PC-9 (cell line): ENCODE data around the gene SLC52A1. TPM values are rescaled to one million over a fixed set of nuclear protein-coding genes. Genes with fewer than 3 reads are reported as not detected.

Experiments used
- BruUV-seq: library from RNA; stranded (reverse); fragments of 400-500 nt; replicated peaks from 2 replicates; lab custom pipeline; 2021; lab: Mats Ljungman, UMichigan
- CTCF ChIA-PET: fragments of 300-600 bp; sonication (Branson Sonifier 250); formaldehyde crosslinking; loops from one replicate; lab custom pipeline; 2022; ENCODE audit warnings: antibody characterized with exemption; lab: Charles Lee
- POLR2A ChIA-PET: fragments of 300-600 bp; sonication (Branson Sonifier 250); formaldehyde crosslinking; loops from one replicate; lab custom pipeline; 2022; ENCODE audit warnings: antibody characterized with exemption; ENCODE audit not compliant: unreplicated experiment; lab: Charles Lee
- DNase-seq, 2 experiments: peaks; one replicate each; pipeline versions ENCODE4 v3.0.0 to v3.0.0-alpha.2; 2015 to 2022; ENCODE audit warnings: mixed read lengths in 1 of 2
- H2AFZ ChIP-seq: fragments of 200-600 bp; sonication (generic); 2 replicates; pipeline ENCODE4 v1.8.1; 2017; ENCODE audit warnings: antibody characterized with exemption
- H3F3A ChIP-seq: fragments of 200-600 bp; sonication (generic); 2 replicates; pipeline ENCODE4 v1.8.1; 2017; ENCODE audit warnings: antibody characterized with exemption, mild to moderate bottlenecking, low read depth; ENCODE audit not compliant: insufficient read depth
- H3K27ac ChIP-seq: fragments of 200-600 bp; sonication (generic); 2 replicates; pipeline ENCODE4 v1.6.1; 2016; ENCODE audit warnings: mixed run types
- H3K27me3 ChIP-seq: fragments of 200-600 bp; sonication (generic); 2 replicates; pipeline ENCODE4 v1.6.1; 2016; ENCODE audit warnings: low read depth, mixed run types; ENCODE audit not compliant: insufficient read depth
- H3K36me3 ChIP-seq: fragments of 200-600 bp; sonication (generic); 2 replicates; pipeline ENCODE4 v1.6.1; 2016; ENCODE audit warnings: low read depth, mixed run types
- H3K4me1 ChIP-seq: fragments of 200-600 bp; sonication (generic); replicated peaks from 2 replicates; pipeline ENCODE4 v1.6.1; 2016; ENCODE audit warnings: mixed run types; ENCODE audit not compliant: insufficient read depth
- H3K4me2 ChIP-seq: fragments of 200-600 bp; sonication (generic); 2 replicates; pipeline ENCODE4 v1.6.1; 2017; ENCODE audit warnings: mixed run types
- H3K4me3 ChIP-seq: fragments of 200-600 bp; sonication (generic); 2 replicates; pipeline ENCODE4 v1.6.1; 2016; ENCODE audit warnings: mixed run types
- H3K79me2 ChIP-seq: fragments of 200-600 bp; sonication (generic); 2 replicates; pipeline ENCODE4 v1.6.1; 2017; ENCODE audit warnings: low read depth, mixed run types
- H3K9me2 ChIP-seq: fragments of 200-600 bp; sonication (generic); 2 replicates; pipeline ENCODE4 v1.8.1; 2017; ENCODE audit warnings: mild to moderate bottlenecking; ENCODE audit not compliant: insufficient read depth
- H3K9me3 ChIP-seq: fragments of 200-600 bp; sonication (generic); 2 replicates; pipeline ENCODE4 v1.8.1; 2016; ENCODE audit warnings: low read depth; ENCODE audit not compliant: insufficient read depth
- H4K20me1 ChIP-seq: fragments of 200-600 bp; sonication (generic); 2 replicates; pipeline ENCODE4 v1.8.1; 2017; ENCODE audit not compliant: insufficient read depth
- EZH2 ChIP-seq: fragments of 200-600 bp; sonication (generic); IDR thresholded peaks from 2 replicates; pipeline ENCODE4 v1.8.0; 2017; ENCODE audit warnings: antibody characterized with exemption, low read depth
- intact Hi-C: fragments of 100-400 bp; cut with micrococcal nuclease; formaldehyde crosslinking; loops from one replicate; pipeline ENCODE4 v1.10.0; 2022; ENCODE audit not compliant: unreplicated experiment
- total RNA-seq: library from RNA; stranded (reverse); gene quantifications from 2 replicates; pipeline ENCODE4 v1.2.3, GENCODE V29; 2021
- TF ChIP-seq, protein P1 (sequence below): fragments of 200-600 bp; sonication (generic); conservative IDR thresholded peaks from 2 replicates; pipeline ENCODE4 v1.6.1; 2017; ENCODE audit warnings: mixed run types, antibody characterized with exemption, mild to moderate bottlenecking, moderate library complexity

The SLC52A1 gene
- total RNA-seq, 1 experiment from 2014 or later = 0.28 TPM

DNA sequence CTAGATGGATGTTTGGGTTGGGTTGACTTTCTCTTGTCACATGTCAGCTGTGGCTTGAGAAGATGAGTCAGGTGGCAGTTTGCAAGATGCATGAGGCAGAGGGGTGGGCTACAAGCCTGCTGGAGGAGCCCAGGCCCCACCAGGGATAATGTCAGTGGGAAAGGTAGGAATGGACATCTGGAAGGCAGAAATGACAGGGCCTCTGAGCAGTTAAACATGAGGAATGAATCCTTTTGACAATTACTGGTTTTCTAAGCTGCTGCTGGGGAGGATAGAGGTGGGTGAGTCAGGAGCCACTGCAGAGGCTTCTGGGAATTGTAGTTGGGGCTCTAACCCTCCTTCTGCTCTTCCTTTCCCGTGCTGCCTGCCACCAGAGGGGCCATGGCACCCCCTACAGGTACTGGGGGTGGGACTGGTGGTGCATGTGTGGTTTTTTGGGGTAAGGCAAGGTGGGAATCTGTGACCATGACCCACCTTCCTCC lies 15.7 kb downstream of the SLC52A1 start:
- TF ChIP-seq, protein P1, sequence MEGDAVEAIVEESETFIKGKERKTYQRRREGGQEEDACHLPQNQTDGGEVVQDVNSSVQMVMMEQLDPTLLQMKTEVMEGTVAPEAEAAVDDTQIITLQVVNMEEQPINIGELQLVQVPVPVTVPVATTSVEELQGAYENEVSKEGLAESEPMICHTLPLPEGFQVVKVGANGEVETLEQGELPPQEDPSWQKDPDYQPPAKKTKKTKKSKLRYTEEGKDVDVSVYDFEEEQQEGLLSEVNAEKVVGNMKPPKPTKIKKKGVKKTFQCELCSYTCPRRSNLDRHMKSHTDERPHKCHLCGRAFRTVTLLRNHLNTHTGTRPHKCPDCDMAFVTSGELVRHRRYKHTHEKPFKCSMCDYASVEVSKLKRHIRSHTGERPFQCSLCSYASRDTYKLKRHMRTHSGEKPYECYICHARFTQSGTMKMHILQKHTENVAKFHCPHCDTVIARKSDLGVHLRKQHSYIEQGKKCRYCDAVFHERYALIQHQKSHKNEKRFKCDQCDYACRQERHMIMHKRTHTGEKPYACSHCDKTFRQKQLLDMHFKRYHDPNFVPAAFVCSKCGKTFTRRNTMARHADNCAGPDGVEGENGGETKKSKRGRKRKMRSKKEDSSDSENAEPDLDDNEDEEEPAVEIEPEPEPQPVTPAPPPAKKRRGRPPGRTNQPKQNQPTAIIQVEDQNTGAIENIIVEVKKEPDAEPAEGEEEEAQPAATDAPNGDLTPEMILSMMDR = no peak
- TF ChIP-seq EZH2 = no peak
- Histone ChIP-seq H3K36me3 (0 out of 2 replicates have a peak, but pooled peaks cover 7% of the 10 kb centered on the region), H4K20me1 (no peaks in the 10 kb centered on the region), H3K4me2 (no peak overlapping the region), H3K27me3 (no peaks in the 10 kb centered on the region), H3K79me2 (no peaks in the 10 kb centered on the region), H3K4me3 (no peak overlapping the region), H3K9me3 (no peaks in the 10 kb centered on the region), H3K4me1 (no peaks in the 10 kb centered on the region), H3F3A (no peaks in the 10 kb centered on the region), H2AFZ (no peak overlapping the region), H3K27ac (no peak overlapping the region), H3K9me2 (no peaks in the 10 kb centered on the region)
- no TSS peak for BruUV-seq
- no peak for DNase-seq
- ChIA-PET POLR2A (no interaction called here), CTCF (interaction anchor here (0.6 kb wide), 1 partner anchor 44 kb away, joined by 4 read pairs; no protein-coding TSS in a partner anchor)
- intact Hi-C loops = no loop called here

DNA sequence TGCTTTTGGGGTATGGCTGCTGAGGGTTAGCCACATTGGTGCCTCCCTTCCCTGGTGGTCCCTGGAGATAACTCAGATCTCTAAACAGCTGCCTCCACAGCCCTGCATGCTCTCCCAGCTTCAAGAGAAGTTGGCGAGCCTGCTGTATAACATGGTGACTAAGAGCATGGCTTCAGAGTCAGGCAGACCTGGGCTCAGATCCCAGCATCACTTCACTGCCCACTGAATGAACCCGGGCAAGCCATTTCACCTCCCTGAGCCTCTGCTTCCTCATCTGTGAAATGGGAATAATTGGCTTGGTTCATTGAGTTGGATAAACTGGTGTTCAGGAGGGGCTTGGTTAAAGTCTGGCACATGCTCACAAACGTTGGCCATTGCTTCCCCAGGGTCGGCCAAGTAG lies 20.9 kb downstream of the SLC52A1 start:
- POLR2A ChIA-PET = no interaction called here
- Histone ChIP-seq H3K4me3 (no peak overlapping the region), H3K4me2 (no peak overlapping the region), H3K4me1 (no peaks in the 10 kb centered on the region), H3K9me3 (no peaks in the 10 kb centered on the region), H2AFZ (no peak overlapping the region), H3K27me3 (no peaks in the 10 kb centered on the region), H3K27ac (no peak overlapping the region), H3K79me2 (no peaks in the 10 kb centered on the region), H3K9me2 (no peaks in the 10 kb centered on the region), H3K36me3 (no peaks in the 10 kb centered on the region; the same call in none of the 2 replicates), H3F3A (no peaks in the 10 kb centered on the region), H4K20me1 (no peaks in the 10 kb centered on the region; the same call in 1 of the 2 replicates)
- no peak for DNase-seq
- intact Hi-C loops = no loop called here
- CTCF ChIA-PET = no interaction called here
- BruUV-seq = no TSS peak
- TF ChIP-seq EZH2 = no peak
- TF ChIP-seq, protein P1 = no peak

DNA sequence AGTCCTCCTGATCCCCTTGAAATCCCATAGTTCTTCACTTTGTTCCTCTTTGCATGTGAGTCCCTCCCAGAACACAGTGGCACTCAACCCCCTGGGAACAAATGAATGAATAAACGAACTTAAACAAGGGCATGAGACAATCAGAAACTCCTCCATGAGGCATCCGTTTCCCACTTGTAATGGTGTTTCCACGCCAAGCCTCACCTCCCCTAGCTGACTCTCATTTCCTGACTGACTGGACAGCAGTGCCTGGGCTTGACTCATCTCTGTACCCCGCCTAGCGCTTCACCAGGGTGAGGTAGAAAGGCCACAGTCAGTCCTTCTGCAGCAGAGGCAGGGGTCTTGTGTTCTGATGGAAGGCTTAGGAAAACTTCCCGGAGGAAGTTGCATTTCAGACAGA lies 23.3 kb downstream of the SLC52A1 start:
- Histone ChIP-seq H3K4me2 (no peak overlapping the region), H3K79me2 (no peaks in the 10 kb centered on the region), H3K9me3 (no peaks in the 10 kb centered on the region), H3K36me3 (peaks cover 4% of the 10 kb centered on the region), H3K27me3 (no peaks in the 10 kb centered on the region), H4K20me1 (no peaks in the 10 kb centered on the region; the same call in 1 of the 2 replicates), H3K4me3 (no peak overlapping the region), H3K9me2 (no peaks in the 10 kb centered on the region), H3K27ac (no peak overlapping the region), H3K4me1 (no peaks in the 10 kb centered on the region), H2AFZ (no peak overlapping the region), H3F3A (no peaks in the 10 kb centered on the region)
- no TSS peak for BruUV-seq
- ChIA-PET CTCF (no interaction called here), POLR2A (no interaction called here)
- no peak for DNase-seq
- intact Hi-C loops = no loop called here
- TF ChIP-seq, protein P1 = no peak
- no peak for TF ChIP-seq EZH2
